HG02973 (cell line): ENCODE results near the gene EVC.

ENCODE experiments used
- ATAC-seq: cut with Tn5 transposase; IDR thresholded peaks from one replicate; pipeline ENCODE4 v1.9.1; 2021; ENCODE audit warnings: moderate library complexity; ENCODE audit not compliant: unreplicated experiment

The EVC gene

GRCh38 chr4:5783486-5783885 lies 72.5 kb downstream of the EVC start:
- no peak for ATAC-seq

DNA sequence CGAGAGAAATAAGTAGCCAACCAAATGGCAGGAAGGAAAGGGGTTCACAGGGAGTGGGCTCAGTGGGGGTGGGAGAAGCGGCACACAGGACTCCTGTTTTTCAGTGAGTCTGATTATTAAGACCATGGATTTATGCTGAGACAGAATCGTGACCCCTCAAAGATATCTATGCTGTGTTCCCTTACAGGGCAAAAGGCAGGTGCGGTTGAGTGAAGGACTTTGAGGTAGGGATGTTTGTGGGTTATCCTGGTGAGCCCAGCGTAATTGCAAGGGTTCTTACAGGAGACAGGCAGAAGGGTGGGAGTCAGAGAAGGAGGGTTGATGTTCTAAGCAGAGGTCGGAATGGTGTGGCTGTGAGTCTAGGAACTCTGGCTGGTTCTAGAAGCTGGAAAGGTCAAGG lies 73.0 kb downstream of the EVC start:
- ATAC-seq, result no peak

DNA sequence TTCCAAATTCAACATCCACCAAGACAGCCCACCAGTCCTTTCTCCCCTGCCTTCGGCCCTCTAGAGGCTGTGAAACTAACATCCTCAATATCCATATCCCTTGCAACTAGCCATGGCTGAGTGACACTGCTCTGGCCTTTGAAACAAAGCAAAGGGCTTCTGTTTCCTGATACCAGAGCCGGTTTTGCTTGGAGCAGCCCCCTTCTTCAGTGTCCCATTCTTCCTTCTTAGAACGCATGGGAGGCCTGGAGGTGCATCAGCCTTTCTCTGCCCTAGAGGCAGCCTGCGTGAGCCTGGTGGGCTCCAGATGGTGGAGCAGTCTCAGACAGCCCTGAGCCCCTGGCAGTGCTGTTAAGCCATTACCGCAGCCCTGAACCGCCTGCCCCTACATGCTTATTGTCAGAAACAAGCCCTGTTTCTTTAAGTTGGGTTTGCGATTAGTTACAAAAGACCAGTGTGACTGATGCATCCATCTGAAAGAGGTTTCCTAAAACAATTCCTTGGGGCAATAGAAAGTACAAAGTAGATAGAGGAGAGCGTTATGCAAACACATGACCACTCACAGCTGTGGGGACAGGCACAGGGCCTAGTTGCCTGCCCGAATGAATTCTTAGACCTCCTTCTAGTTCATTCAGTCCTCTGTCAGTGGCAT lies 74.1 kb downstream of the EVC start:
- no peak for ATAC-seq

DNA sequence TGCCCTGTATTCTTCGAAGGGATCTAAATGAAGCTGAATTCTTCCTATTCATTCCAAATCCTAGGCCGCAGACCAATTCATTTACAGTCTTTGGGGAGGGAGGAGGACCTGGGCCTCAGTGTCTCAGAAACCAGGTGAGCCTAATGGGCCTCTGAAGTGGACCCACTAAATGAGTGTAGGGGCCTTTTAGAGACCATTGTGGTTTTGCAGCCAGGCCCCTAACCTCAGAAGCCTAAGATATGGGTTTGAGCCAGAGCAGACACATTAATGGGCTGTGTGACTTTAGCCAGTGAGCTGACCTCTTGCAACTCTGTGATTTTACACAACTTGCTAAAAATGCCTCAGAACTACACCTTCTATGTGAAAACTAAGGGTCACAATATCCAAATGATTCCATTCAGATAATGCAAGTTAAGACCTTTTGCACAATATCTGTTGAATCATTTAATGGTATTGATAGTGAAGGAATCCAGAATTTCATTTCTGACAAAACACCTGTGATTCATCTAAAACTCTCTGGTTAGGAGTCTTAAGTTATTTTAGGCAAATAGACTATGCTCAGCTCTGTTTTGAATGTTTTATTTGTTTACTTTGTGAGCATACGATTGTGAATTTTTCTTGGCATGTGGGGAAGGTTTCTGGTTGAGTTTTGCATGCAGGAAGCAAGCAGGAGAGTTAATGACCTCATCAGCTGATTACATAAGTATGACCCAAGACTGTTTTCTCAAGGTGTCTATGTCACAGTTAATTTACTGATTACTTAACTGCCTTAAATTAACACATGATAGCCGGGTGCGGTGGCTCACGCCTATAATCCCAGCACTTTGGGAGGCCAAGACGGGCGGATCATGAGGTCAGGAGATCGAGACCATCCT lies 75.0 kb downstream of the EVC start:
- ATAC-seq, result no peak

GRCh38 chr4:5787311-5787710 lies 76.3 kb downstream of the EVC start:
- no peak for ATAC-seq

- no peak for ATAC-seq
Observed at GRCh38 chr4:5788144-5788543, 77.1 kb downstream of the EVC start.

DNA sequence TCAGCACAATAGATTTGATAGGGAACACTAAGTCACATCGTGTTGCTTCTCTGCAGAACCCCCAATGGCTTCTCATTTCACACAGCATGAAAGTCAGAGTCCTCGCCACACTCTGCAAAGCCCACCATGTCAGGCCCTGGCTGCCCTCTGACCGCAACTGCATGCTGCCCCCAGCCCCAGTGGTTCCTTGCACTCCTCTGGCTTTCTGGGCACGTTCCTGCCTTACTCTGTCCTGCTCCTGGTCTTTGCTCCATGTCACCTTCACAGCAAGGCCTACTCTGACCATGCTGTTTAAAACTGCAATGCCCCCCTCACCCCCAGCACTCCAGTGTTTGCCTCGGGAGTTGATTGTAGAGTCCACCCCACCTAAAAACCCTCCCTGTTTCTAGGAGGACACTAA lies 78.1 kb downstream of the EVC start:
- ATAC-seq, result no peak

GRCh38 chr4:5790546-5790857 lies 79.5 kb downstream of the EVC start:
- no peak for ATAC-seq

DNA sequence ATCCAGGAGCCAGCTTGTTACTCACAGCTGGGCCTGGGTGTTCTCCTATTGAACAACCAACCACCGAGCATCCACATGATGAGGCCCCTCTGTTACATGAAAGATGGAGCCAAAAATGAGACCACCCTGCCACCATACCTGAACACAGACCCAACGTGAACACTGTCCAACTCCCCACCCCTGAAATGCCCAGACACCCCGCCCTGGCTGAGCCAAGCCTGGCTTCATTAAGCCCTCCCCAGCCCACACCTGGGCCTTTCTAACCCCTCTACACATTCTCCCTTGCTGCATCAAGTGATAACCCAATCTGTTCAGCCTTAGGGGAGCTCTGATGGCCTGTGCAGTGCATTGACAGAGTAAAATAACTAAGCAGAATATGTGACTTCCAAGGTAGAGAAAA lies 80.7 kb downstream of the EVC start:
- no peak for ATAC-seq

- no peak for ATAC-seq
Observed at GRCh38 chr4:5793514-5793913, 82.5 kb downstream of the EVC start.

DNA sequence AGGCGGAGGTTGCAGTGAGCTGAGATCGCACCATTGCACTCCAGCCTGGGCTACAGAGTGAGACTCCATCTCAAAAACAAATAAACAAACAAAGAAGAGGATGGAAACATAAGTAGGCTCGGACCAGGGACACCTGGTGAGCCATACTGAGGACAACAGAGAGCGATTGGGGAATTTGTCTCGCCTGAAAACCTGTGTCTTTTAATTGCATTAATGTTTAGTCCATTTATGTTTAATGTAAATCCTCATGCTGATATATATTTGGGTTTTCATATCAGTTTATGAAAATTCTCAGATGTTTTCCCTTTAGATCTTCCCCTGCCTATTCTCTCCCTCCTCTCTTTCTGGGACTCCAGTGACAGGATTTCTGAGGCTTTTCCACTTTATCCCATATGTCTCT lies 84.6 kb downstream of the EVC start:
- no peak for ATAC-seq

GRCh38 chr4:5796976-5797375 lies 86.0 kb downstream of the EVC start:
- no peak for ATAC-seq

DNA sequence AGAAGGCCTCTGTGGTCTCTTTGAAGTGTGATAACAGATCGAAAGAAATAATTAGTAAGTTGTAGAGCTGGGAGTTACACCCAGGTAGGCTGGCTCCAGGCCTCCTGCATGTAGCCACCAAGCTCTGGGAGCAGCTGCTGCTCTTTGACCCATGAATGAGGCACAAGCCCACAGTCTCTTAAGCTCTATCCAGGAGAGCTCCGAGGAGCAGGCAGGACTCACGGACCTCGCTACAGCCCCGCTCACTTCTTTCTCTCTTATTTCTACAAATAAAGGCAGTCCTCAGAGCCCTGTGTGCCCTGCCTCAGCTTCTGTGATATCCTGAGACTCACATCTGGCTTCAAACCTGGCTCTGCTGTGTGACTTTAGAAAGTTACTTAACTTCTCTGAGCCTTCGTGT lies 86.9 kb downstream of the EVC start:
- no peak for ATAC-seq

DNA sequence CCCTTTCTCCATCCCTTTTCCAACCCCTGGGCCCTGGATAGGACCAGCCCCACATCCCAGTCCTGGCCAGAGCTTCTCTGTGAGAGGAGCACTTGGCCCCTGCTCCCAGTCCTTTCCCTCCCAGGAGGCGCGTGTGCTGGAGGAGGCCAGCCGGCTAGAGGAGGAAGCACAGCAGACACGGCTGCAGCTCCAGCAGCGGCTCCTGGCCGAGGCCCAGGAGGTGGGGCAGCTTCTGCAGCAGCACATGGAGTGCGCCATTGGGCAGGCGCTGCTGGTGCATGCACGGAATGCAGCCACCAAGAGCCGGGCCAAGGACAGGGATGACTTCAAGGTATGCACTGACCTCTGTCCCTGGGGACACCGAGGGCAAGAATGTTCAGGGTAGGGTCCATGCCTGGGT lies 87.5 kb downstream of the EVC start:
- ATAC-seq, result no peak

GRCh38 chr4:5798946-5799345 lies 87.9 kb downstream of the EVC start:
- no peak for ATAC-seq

DNA sequence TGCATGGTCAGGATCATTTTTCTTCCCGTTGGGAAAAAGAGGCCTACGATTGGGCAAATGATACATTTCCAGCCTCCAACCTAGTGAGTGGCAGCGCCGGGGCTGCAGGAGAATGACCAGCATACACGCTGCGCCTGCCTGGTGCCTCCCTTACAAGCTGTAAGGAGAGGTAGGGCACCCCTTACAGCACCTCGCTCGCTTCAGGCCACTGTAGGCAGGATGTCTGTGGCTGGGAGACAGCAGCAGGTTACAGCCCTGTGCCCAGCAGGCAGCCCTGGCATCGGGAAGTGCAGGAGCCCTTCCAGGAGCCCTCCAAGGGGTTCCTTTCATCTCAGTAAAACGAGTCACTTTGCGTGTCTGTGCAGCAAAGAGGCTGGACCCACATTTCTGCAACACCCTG lies 88.4 kb downstream of the EVC start:
- no peak for ATAC-seq

DNA sequence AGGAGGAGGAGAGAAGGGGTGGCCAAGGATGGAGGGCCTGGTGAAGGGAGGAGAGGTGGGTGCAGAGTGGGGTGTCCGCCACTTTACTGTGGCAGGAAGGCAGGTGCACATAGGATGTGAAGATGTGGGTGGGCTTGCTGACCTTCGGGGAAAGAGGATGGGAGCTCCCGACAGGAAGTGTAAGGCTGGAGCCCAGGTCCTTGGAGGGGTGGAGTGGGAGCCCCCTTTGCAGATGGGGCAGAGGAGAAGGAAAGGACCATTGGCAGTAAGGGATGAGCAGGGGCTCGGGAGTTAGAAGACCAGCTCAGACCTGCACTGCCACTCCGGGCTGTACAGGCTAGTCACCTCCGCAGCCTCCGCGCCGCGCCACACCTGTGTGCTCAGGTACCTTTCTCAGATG lies 89.5 kb downstream of the EVC start:
- no peak for ATAC-seq

- ATAC-seq, result no peak
Observed at GRCh38 chr4:5801696-5802095, 90.7 kb downstream of the EVC start.

DNA sequence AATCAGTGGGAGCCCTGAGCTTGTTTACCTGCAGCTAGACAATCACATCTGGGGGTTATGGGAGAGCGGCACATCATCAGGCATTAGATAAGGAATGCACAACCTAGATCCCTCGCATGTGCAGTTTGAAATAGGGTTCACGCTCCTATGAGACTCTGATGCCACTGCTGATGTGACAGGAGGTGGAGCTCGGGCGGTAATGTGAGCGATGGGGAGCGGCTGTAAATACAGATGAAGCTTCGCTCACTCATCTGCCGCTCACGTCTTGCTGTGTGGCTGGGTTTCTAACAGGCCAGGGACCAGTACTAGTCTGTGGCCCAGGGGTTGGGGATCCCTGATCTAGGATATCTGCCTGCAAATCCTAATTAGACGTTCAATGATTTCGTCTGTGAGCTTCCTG lies 91.6 kb downstream of the EVC start:
- no peak for ATAC-seq

- ATAC-seq, result no peak
Observed at GRCh38 chr4:5804656-5805055, 93.7 kb downstream of the EVC start.

DNA sequence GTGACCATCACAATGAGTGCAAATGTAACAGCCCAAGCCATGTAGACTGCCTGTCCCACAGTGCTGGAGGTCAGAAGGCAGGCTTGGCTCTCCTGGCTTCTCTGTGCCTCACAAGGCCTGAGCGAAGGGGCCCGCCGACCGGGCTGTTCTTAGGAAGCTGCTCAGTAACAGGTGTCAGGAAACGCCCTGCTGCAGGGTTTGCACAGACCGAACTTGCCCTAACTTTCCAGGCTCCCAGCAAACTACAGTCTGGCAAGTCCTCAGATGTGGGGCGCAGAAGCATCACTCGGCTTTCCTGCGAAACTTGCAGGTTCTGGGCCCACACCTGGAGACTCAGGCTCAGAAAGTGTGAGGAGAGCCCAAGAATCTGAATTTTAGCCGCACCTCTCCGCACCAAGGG lies 94.3 kb downstream of the EVC start:
- no peak for ATAC-seq

- ATAC-seq, result no peak
Observed at GRCh38 chr4:5808081-5808741, 97.2 kb downstream of the EVC start.
